Anterior cingulate cortex (tissue), 58 donors: Measurements from ENCODE around the gene ADARB2.
A peak's percentile ranks its signal among the peaks of the same experiment; 100 is the strongest.

Source experiments
- DNase-seq, 58 donors: peaks; one replicate each; lab custom pipeline; 2025; lab: John Stamatoyannopoulos, UW

The ADARB2 gene

DNA sequence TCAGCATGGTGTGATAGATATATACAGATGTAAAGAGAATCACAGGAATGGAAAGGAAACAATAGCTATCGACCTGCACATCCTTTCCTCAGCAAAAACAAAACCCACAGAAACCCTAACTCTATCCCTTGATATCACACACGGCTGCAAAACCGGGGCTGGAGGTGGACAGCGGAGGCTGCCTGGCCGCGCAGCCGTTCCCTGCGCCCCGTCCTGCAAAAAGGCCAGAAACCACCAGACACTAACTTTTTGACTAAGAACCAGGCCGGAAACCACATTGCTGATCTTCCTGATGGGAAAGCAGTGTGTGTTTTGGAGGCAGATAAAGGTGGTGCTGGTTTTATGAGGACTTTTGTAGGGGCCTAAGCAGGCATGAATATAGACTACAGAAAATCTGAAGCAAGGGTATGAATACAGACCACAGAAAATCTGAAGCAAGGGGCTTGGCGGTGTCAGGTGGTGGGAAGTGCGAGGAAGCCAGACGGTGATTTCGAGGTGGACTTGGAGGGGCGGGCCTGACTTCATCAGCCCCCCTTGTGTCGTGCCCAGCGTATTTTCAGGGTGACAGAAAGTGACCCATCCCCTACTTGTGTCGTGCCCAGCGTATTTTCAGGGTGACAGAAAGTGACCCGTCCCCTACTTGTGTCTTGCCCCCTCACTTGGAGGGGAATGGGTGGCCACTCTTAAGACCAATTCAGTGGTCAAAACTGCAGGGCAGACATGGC, 557.8 kb downstream of the ADARB2 start:
- no peak for DNase-seq

DNA sequence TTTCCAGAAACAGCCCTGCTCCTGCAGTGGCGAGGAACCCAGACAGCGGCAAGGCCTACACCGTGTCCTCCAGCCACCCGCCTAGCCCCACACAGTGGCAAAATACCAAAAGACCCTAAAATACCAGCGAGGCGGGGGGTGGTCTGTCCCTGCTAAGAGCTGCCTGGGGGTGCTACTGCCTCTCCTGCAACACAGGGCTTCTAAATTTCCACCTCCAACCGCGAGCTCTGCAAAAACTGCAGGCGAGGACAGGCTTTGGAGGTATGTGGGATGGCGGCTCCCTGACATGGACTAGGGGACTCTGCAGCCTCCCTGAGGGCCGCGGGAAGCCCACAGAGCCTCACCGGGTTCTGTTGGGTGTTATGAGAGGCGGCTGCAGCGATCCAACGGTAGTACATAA, 558.8 kb downstream of the ADARB2 start:
- DNase-seq, result no peak

GRCh38 chr10:1177936-1178335, 559.4 kb downstream of the ADARB2 start:
- DNase-seq, result no peak

GRCh38 chr10:1175956-1176565, 561.3 kb downstream of the ADARB2 start:
- no peak for DNase-seq

GRCh38 chr10:1174022-1174421, 563.3 kb downstream of the ADARB2 start:
- no peak for DNase-seq

DNA sequence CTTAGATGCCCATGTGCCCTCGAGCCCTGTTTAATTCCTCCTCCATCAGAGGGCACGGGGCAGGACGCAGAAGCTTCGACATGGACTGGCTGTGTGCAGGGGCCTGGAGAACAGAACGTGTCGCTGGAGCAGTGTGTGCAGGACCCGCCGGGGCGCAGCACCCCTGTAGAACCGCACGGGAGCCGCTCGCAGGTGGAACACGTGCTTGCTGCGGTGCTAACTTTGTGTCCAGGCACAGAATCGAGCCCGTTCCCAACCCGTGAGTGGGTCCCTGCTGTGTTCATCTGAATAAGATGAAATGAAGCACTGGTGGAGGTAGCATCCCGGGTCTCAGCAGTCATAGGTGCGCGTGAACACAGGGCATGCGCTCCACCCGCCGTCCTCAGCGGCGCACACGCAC, 564.2 kb downstream of the ADARB2 start:
- DNase-seq, result no peak

DNA sequence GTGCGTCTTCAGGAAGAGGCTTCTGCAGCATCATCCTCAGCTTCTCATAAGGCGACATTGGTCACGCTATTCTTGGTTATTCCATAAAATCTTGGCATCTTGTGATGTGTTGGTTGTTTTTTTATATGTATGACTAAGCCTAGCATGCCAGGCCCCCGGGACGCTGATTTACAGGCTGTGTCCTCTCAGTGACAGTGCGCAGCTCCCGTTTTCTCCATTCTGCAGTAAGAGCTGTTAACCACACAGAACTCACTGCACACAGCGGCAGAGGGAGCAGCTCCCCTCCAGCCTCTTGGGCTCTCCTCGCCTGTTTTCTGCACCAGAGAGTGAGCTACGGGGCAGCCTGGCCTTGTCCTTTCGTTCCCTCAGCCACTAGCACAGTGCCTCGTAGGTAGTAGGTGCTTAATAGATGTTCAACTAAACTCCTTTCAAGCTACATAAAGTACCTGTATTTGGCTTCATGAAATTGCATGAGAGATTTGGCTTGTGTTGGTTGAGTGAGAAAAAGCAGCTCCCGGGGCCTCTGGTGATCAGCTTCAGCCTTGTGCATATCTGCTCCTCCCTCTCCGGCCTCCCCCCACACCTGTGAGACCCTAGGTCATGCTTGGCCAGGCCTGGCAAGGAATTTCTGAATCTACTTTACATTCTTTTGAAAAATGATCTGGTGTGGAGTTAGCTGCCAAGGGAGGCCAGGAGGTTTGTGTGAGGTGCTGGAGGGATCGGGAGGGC, 564.9 kb downstream of the ADARB2 start:
- DNase-seq, result peak in 4 of 58 donors; percentile 16 to 35 (median 18)

DNA sequence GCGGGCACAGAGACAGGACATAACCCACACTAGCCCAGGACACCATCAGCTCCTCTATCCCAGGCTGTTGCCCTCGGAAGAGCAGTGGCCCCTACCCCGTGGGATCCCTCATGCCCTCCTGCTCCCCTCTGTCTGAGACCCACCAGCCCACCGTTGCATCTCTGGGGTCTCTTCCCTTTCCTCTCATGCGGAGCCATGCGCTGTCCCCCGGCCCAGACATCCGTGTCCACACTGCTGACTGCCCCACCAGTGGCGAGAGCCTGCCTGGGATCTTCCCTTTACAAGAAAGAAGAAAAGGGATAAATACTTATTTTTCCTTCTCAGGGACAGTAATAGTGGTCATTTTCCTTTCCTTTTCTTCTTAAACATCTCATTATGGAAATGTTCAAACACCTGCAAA, 565.7 kb downstream of the ADARB2 start:
- no peak for DNase-seq

- DNase-seq, result no peak
Measured at GRCh38 chr10:1171182-1171581, 566.1 kb downstream of the ADARB2 start.

DNA sequence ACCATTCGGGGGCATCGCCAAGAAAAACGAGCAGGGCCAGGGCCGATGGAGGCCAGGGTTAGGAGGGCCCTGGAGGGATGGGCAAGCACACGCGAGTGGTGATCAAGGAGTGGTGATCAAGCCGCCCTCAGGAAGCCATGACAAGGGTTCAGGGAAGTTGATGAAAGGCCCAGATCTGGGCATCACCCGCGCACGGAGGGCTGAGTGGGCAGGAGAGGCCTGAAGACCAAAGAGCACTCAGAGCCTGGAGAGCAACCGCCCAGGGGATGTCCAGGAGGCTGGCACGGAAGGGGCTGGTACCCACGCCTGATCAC, 566.5 kb downstream of the ADARB2 start:
- no peak for DNase-seq

DNA sequence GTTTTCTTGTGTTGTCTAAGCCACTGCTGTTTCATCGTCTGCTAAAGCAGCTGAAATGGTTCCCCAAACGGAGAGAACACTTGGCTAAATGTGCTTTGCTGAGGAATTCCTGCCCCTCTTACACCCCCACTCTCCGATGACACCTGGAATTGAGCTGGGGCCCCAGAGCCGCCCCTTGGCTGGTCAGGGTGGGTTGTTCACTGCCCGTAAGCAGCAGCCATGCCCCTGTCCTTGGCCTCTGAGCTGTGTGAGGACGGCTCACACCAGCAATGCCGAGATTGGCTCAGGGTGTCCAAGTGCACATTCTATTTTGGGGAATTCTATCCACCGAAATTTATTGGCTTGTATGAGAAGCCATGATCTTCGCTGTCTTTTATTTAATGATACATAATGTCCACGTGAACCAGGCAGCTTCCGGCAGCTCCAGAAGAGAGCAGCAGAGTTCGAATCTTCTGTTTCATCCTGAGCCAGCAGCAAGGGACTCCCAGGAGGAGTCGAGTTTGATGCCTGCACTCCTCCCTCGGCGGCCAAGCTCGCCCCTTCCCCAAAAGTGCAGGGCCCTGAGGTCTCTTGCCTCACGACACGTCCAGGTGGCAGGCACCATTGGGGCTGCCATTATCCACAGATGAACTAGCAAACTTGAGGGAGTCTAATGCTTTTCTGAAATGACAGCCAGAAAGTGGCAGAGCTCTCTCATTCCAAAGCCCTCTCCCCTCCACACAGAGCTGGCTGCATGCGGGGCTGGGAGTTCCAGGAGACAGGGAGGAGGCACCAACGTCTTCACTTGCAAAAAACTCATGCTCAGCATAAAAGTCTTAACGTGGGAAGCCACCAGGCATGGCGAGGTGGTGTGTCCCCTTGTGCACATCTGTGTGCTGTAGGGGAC, 567.1 kb downstream of the ADARB2 start:
- no peak for DNase-seq

DNA sequence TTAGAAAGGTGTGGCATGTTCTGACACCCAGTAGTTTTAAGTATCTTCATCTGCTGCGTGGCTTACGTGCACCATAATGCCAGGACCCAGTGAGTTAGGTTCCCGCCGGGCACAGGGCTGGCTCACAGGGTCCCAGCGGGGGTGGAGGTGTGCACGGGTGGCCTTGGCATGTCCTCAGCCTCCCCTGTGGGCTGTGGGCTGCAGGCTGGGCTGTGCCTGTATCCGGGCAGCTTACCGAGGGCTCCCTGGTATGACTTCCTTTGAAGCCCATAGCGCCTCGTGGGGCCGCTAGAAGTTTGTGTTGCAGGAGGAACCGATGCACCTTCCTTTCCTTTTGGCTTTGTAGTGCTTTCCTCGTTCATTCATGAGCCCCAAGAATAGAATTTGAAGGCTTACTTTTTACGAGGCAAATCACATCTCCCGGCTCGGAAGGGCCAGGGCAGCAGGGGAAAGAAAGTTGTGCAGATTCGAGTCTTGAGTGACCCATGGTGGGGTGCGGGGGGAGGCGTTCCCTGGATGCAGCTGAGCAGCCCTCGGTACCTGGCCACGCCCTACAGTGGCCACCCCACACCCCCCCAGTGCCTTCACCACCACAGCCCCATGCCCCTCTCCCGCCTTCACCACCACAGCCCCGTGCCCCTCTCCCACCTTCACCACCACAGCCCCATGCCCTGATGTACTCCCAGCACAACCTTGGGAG, 568.0 kb downstream of the ADARB2 start:
- no peak for DNase-seq

DNA sequence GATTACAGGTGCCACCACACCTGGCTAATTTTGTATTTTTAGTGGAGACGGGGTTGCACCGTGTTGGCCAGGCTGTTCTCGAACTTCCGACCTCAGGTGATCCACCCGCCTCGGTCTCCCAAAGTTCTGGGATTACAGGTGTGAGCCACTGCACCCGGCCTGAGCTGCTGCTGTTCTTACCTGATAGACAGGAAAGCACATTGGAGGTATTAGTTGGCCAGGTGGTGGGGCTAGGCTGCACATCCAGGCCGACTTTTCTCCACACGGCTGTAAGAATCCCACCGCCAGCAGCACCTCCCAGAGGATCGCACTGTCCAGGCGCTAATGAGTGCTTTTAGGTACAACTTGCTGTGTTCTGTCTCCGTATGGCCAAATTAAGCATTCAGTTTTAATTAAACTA, 568.6 kb downstream of the ADARB2 start:
- no peak for DNase-seq

- no peak for DNase-seq
Measured at GRCh38 chr10:1166828-1167275, 570.5 kb downstream of the ADARB2 start.

GRCh38 chr10:1166101-1166827, 571.1 kb downstream of the ADARB2 start:
- DNase-seq, result no peak

DNA sequence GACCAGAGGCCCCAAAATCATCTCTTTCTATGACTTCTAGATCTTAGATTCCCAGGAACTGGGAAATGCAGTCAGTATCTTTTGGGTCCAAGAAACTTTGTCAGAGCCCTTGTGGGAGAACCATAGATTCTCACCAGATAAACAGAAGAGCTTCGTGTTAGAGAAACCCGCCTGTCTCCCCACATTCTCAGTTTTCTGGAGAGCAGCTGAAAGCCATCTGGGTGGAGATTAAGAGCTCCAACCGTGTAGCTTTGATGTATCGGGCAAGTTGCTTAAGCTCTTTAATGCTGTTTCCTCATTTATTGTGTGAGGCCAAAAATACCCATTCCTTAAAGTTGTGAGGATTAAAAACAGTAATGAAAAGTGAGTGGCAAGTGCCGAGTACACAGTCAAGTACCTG, 573.5 kb downstream of the ADARB2 start:
- peak in 1 of 58 donors; percentile 31 for DNase-seq

- no peak for DNase-seq
Measured at GRCh38 chr10:1163204-1163660, 574.1 kb downstream of the ADARB2 start.

GRCh38 chr10:1162481-1163203, 574.7 kb downstream of the ADARB2 start:
- DNase-seq, result no peak

- peak in 1 of 58 donors; percentile 54 for DNase-seq
Measured at GRCh38 chr10:1161315-1161673, 576.0 kb downstream of the ADARB2 start.
